DOHH2 (cell line): ENCODE results near the gene SH3PXD2A.
"Not testable (repeated sequence)": the region's sequence is repeated elsewhere in the genome, so short reads cannot be mapped to it uniquely, and the experiment has no call there.

Experiments
- CTCF ChIP-seq: fragments of 200-600 bp; sonication (generic); IDR thresholded peaks from one replicate; pipeline ENCODE4 v1.5.1; 2014; ENCODE audit warnings: antibody characterized with exemption, mild to moderate bottlenecking, low read depth, low read length; ENCODE audit not compliant: poor library complexity, severe bottlenecking
- EZH2phosphoT487 ChIP-seq: fragments of 200-600 bp; sonication (generic); IDR thresholded peaks from 2 replicates; pipeline ENCODE4 v1.6.1; 2017; ENCODE audit warnings: borderline replicate concordance, mild to moderate bottlenecking, antibody characterized with exemption, low read length, moderate library complexity, mixed read lengths

GRCh38 chr10:103632871-103633270 is 222.5 kb downstream of the SH3PXD2A start:
- not testable (repeated sequence) for TF ChIP-seq CTCF, EZH2phosphoT487
